NB4 (cell line): ENCODE results near the gene KIF1B.
"Not testable (repeated sequence)": the region's sequence is repeated elsewhere in the genome, so short reads cannot be mapped to it uniquely, and the experiment has no call there.

Experiments
- MAX ChIP-seq: IDR thresholded peaks from 2 replicates; pipeline ENCODE4 v1.6.1; 2011; ENCODE audit warnings: low read depth, low read length
- MYC ChIP-seq: IDR thresholded peaks from 2 replicates; pipeline ENCODE4 v1.6.1; 2011; ENCODE audit warnings: low read depth, low read length
- POLR2A ChIP-seq: IDR thresholded peaks from 2 replicates; pipeline ENCODE4 v1.6.1; 2011; ENCODE audit warnings: mild to moderate bottlenecking; ENCODE audit not compliant: insufficient read length; ENCODE audit errors: extremely low read depth
- TF ChIP-seq, protein P1 (sequence below): IDR thresholded peaks from one replicate; pipeline ENCODE4 v1.5.1; 2012; ENCODE audit warnings: low read depth, low read length

GRCh38 chr1:10415967-10416366 is 205.6 kb downstream of the KIF1B start:
- TF ChIP-seq, protein P1, sequence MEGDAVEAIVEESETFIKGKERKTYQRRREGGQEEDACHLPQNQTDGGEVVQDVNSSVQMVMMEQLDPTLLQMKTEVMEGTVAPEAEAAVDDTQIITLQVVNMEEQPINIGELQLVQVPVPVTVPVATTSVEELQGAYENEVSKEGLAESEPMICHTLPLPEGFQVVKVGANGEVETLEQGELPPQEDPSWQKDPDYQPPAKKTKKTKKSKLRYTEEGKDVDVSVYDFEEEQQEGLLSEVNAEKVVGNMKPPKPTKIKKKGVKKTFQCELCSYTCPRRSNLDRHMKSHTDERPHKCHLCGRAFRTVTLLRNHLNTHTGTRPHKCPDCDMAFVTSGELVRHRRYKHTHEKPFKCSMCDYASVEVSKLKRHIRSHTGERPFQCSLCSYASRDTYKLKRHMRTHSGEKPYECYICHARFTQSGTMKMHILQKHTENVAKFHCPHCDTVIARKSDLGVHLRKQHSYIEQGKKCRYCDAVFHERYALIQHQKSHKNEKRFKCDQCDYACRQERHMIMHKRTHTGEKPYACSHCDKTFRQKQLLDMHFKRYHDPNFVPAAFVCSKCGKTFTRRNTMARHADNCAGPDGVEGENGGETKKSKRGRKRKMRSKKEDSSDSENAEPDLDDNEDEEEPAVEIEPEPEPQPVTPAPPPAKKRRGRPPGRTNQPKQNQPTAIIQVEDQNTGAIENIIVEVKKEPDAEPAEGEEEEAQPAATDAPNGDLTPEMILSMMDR = not testable (repeated sequence)
- TF ChIP-seq POLR2A, MAX, MYC: not testable (repeated sequence)
